Neuronal stem cell (in vitro differentiated cells): ENCODE measurements around the gene MDP1.

Experiments
- DNase-seq: peaks from one replicate; pipeline ENCODE4 v3.0.0-alpha.2; 2013; ENCODE audit warnings: low spot score
- H2AFZ ChIP-seq: one replicate; pipeline ENCODE4 v1.6.1; 2013; ENCODE audit warnings: mild to moderate bottlenecking, low read length, inconsistent platforms
- H2AK5ac ChIP-seq: 2 replicates; pipeline ENCODE4 v1.6.1; 2013; ENCODE audit warnings: low read depth, mild to moderate bottlenecking, inconsistent platforms, low read length, moderate library complexity, mixed read lengths
- H2BK120ac ChIP-seq: 2 replicates; pipeline ENCODE4 v1.6.1; 2013; ENCODE audit warnings: low read depth, mild to moderate bottlenecking, inconsistent platforms, low read length, moderate library complexity, mixed read lengths
- H2BK12ac ChIP-seq: one replicate; pipeline ENCODE4 v1.6.1; 2013; ENCODE audit warnings: low read length, inconsistent platforms
- H2BK15ac ChIP-seq: 2 replicates; pipeline ENCODE4 v1.6.1; 2013; ENCODE audit warnings: mild to moderate bottlenecking, low read length, inconsistent platforms, mixed read lengths
- H2BK5ac ChIP-seq: one replicate; pipeline ENCODE4 v1.6.1; 2013; ENCODE audit warnings: inconsistent platforms, mild to moderate bottlenecking, low read length, moderate library complexity
- H3K14ac ChIP-seq: one replicate; pipeline ENCODE4 v1.6.1; 2013; ENCODE audit warnings: low read length, inconsistent platforms
- H3K18ac ChIP-seq: 2 replicates; pipeline ENCODE4 v1.6.1; 2013; ENCODE audit warnings: low read length, inconsistent platforms
- H3K23ac ChIP-seq: 2 replicates; pipeline ENCODE4 v1.6.1; 2013; ENCODE audit warnings: low read depth, mild to moderate bottlenecking, mixed read lengths, low read length, inconsistent platforms; ENCODE audit not compliant: poor library complexity
- H3K27ac ChIP-seq: replicated peaks from 3 replicates; pipeline ENCODE4 v1.5.1; 2013; ENCODE audit warnings: low read length, inconsistent platforms
- H3K27me3 ChIP-seq, 3 experiments: 2 replicates each; pipeline ENCODE4 v1.6.1; 2013; ENCODE audit warnings: low read length in 3 of 3, mild to moderate bottlenecking in 2 of 3, inconsistent platforms in 1 of 3, low read depth in 1 of 3, mixed read lengths in 1 of 3, moderate library complexity in 1 of 3; ENCODE audit not compliant: control insufficient read depth in 3 of 3, insufficient read depth in 3 of 3
- H3K36me3 ChIP-seq, 2 donors: replicated peaks in 1 of 2; 2 replicates each; pipeline ENCODE4 v1.6.1; 2013; ENCODE audit warnings: low read length in 2 of 2; ENCODE audit not compliant: control insufficient read depth in 2 of 2, insufficient read depth in 2 of 2
- H3K4ac ChIP-seq: 2 replicates; pipeline ENCODE4 v1.6.1; 2013; ENCODE audit warnings: inconsistent platforms, mild to moderate bottlenecking, low read length, moderate library complexity
- H3K4me1 ChIP-seq, 2 donors: 1 replicate in 1 of 2; 2 replicates in 1 of 2; pipeline ENCODE4 v1.6.1; 2013; ENCODE audit warnings: low read length in 2 of 2, low read depth in 1 of 2; ENCODE audit not compliant: control insufficient read depth in 2 of 2, insufficient read depth in 1 of 2
- H3K4me2 ChIP-seq: one replicate; pipeline ENCODE4 v1.6.1; 2013; ENCODE audit warnings: mild to moderate bottlenecking, low read length, inconsistent platforms; ENCODE audit not compliant: insufficient read depth, poor library complexity, severe bottlenecking
- H3K4me3 ChIP-seq, 2 donors: 2 replicates each; pipeline ENCODE4 v1.5.1; 2013; ENCODE audit warnings: low read length in 2 of 2, mild to moderate bottlenecking in 2 of 2, inconsistent platforms in 1 of 2, moderate library complexity in 1 of 2
- H3K79me1 ChIP-seq: one replicate; pipeline ENCODE4 v1.6.1; 2013; ENCODE audit warnings: low read depth, mild to moderate bottlenecking, inconsistent platforms, low read length, moderate library complexity
- H3K9ac ChIP-seq: one replicate; pipeline ENCODE4 v1.6.1; 2013; ENCODE audit warnings: mild to moderate bottlenecking, low read depth, low read length, inconsistent platforms; ENCODE audit not compliant: poor library complexity
- H3K9me3 ChIP-seq, 2 donors: replicated peaks in 1 of 2; 2 replicates each; pipeline versions ENCODE3 to v1.6.1; 2013; ENCODE audit warnings: low read length in 2 of 2, mild to moderate bottlenecking in 2 of 2, inconsistent platforms in 1 of 2, low read depth in 1 of 2, mixed read lengths in 1 of 2, moderate library complexity in 1 of 2; ENCODE audit not compliant: control insufficient read depth in 2 of 2, insufficient read depth in 1 of 2
- H4K8ac ChIP-seq: one replicate; pipeline ENCODE4 v1.6.1; 2013; ENCODE audit warnings: low read depth, mild to moderate bottlenecking, inconsistent platforms, low read length, moderate library complexity
- H4K91ac ChIP-seq: one replicate; pipeline ENCODE4 v1.6.1; 2013; ENCODE audit warnings: low read length, low read depth, mild to moderate bottlenecking, inconsistent platforms; ENCODE audit not compliant: poor library complexity
- WGBS, 2 donors: extraction: QIAGEN DNeasy Blood & Tissue Kit; methylation state at CpG; one replicate each; pipeline ENCODE4 v1.1.7; 2013; ENCODE audit warnings: missing lambda C conversion rate in 2 of 2, mixed read lengths in 1 of 2; ENCODE audit not compliant: insufficient read length in 2 of 2, insufficient replicate concordance in 1 of 2; ENCODE audit errors: extremely low coverage in 2 of 2; 5-methylcytosine and 5-hydroxymethylcytosine counted together

The MDP1 gene

DNA sequence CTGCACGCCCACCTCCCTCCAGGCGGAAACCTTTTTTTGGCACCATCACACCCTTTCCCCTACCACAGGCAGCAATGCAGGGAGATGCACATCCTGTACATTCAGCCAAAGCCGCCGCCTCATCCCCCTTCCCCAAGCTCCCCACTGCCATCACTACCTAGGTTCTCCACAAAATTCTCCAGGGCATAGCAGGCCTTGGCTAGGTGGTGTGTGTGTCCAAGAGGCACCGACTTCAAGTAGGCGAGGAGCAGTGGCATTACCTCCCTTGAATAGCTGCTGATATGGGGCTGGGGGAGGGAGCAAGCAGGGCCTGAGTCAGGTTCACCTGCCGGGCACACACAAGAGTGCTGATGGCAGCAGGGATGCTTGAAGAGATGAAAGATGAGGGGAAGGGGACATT is 30.8 kb downstream of the MDP1 start:
- Histone ChIP-seq H3K27ac (no peak overlapping the region), H3K4ac (no peak overlapping the region), H3K4me3 (no peak overlapping the region), H2BK12ac (no peak overlapping the region), H3K23ac (no peak overlapping the region), H2AK5ac (no peak overlapping the region), H4K91ac (no peak overlapping the region), H2BK15ac (no peak overlapping the region), H3K9me3 (no peaks in the 10 kb centered on the region), H3K18ac (no peak overlapping the region), H2BK120ac (no peak overlapping the region), H3K79me1 (peaks cover 11% of the 10 kb centered on the region), H3K36me3 (peaks cover 63 to 80% of the 10 kb centered on the region in 2 donors), H2BK5ac (peak overlapping the region; percentile 20), H3K14ac (no peak overlapping the region), H3K9ac (peak overlapping the region; percentile 34), H3K27me3 (no peaks in the 10 kb centered on the region), H2AFZ (no peak overlapping the region), H4K8ac (no peak overlapping the region), H3K4me2 (no peak overlapping the region), H3K4me1 (peaks cover 4 to 7% of the 10 kb centered on the region in 2 donors)
- WGBS, 2 donors: no CpG with 5 or more reads among the region's 7 CpGs
- DNase-seq: no peak

DNA sequence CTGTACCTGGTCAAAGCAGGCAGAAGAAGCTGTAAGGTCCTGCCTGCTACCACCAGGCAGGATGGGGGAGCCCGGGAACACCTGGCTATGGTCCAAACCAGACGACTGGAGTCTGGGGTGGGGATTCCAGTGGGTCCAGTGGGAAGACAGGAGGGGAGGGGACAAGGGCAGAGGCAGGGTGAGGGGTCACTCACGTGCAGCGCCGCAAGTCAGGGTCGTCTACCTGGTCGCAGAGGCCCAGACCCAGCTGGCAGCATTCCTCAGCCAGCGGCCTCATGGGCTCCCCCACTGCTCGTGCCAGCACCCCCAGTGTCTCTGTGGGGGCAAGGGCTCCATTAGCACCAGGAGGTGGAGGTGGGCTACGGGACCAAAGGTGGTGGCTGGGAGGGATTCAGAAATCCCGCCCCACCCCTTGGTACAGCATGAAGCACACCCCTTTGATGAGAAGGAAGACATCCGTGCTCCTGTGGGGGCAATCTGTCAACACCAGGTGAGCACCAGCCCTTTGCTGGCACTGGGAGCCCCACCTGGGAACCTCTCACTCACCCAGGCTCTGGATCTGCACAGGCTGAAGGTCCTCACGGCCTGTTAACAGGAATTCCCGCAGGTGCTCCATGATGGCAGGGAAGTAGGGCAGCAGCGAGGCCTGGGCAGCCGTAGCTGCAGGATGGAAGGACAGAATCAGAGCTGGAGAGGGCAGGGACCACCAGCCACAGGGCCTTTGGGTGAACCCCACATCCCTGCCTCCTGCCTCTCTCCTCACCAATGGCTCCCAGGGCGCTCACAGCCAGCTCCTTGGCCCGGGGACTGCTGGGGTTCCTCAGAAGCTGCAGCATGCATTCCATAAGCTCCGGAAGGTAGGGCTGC is 31.5 kb downstream of the MDP1 start:
- H2AFZ ChIP-seq: no peak overlapping the region
- no peak overlapping the region for H3K4me3 ChIP-seq
- H2AK5ac ChIP-seq: no peak overlapping the region
- peaks cover 12% of the 10 kb centered on the region for H3K79me1 ChIP-seq
- no peak overlapping the region for H4K8ac ChIP-seq
- H2BK12ac ChIP-seq: no peak overlapping the region
- H3K27ac ChIP-seq: no peak overlapping the region
- H3K4me1 ChIP-seq: peaks cover 4 to 7% of the 10 kb centered on the region in 2 donors
- H2BK5ac ChIP-seq: peak overlapping the region; percentile 20
- no peak overlapping the region for H3K14ac ChIP-seq
- no peak overlapping the region for H2BK120ac ChIP-seq
- no peak overlapping the region for H3K4ac ChIP-seq
- WGBS, 2 donors: no CpG with 5 or more reads among the region's 19 CpGs
- H4K91ac ChIP-seq: no peak overlapping the region
- no peaks in the 10 kb centered on the region for H3K9me3 ChIP-seq
- H3K27me3 ChIP-seq: no peaks in the 10 kb centered on the region
- no peak overlapping the region for H3K18ac ChIP-seq
- H3K23ac ChIP-seq: no peak overlapping the region
- DNase-seq: no peak
- H3K9ac ChIP-seq: no peak overlapping the region
- no peak overlapping the region for H2BK15ac ChIP-seq
- peaks cover 70 to 82% of the 10 kb centered on the region in 2 donors for H3K36me3 ChIP-seq
- no peak overlapping the region for H3K4me2 ChIP-seq

DNA sequence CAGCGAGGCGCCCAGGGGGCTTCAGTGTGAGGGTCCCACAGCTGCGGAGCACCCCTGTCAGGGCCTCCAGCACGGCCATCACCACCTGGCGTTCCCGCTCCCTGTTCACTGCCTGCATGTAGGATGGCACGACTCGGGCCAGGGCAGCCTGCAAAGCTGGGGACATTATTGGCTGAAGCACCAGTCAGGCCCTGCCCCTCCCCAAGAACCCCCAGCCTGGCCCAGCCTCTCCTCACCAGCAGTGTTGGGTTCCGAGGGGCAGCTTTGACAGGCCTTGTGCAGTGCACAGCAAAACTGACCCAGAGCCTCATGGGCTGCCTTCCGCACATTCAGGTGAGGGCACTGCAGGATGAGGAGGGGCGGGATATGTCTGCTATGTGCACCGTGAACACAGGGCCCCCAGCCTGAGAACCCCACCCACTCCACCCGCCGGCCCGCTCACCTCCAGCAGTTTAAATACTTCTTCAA is 32.8 kb downstream of the MDP1 start:
- no CpG with 5 or more reads among the region's 15 CpGs for WGBS, 2 donors
- Histone ChIP-seq H2AK5ac (no peak overlapping the region), H3K9ac (no peak overlapping the region), H3K27ac (no peak overlapping the region), H3K4me2 (no peak overlapping the region), H3K4me1 (peaks cover 4 to 7% of the 10 kb centered on the region in 2 donors), H3K14ac (no peak overlapping the region), H2BK120ac (no peak overlapping the region), H3K9me3 (no peaks in the 10 kb centered on the region), H3K4me3 (no peak overlapping the region), H4K91ac (no peak overlapping the region), H3K36me3 (peaks cover 82 to 95% of the 10 kb centered on the region in 2 donors), H3K18ac (no peak overlapping the region), H2AFZ (no peak overlapping the region), H3K23ac (peak overlapping the region; percentile 20), H3K4ac (no peak overlapping the region), H3K27me3 (no peaks in the 10 kb centered on the region), H2BK5ac (no peak overlapping the region), H2BK12ac (no peak overlapping the region), H2BK15ac (no peak overlapping the region), H3K79me1 (peaks cover 12% of the 10 kb centered on the region), H4K8ac (no peak overlapping the region)
- no peak for DNase-seq

DNA sequence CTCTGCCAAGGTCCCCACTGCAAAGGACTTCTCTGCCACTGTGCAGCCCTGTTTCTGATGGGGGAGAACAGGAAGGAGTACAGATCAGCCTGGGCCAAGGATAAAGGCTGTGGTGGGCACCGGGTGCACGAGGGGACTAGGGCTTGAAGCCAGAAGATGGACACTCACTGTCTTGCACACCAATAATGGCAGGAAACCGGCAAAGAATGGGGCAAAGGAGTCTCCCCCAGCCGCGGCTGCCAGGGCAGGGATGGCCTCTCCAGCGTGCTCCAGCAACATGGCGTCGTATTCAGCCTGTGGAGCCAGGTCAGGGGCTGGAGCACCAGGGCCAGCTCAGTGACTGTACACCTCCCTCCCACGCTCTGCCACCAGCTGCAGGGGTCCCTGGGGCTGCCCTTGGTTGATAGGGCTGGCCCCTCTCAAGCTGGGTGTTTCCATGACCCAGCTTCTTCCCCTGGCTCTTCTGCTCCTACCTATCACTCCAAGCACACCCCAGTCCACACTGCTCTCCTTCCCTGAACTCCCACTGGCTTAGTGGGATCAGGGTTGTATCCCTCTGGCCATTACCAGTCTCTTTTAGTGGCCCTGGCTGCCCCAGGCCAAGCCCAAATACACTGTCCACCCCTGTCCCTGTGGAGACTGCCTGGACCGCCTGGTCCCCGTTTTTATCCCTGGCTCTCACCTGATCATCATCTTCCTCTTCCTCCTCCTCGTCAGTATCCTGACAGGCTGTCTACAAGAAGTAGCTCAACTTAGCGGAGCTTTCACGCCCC is 33.6 kb downstream of the MDP1 start:
- peaks cover 8% of the 10 kb centered on the region for H3K79me1 ChIP-seq
- peak overlapping the region; percentile 43 for H3K23ac ChIP-seq
- no peak overlapping the region for H2AFZ ChIP-seq
- WGBS, 2 donors: no CpG with 5 or more reads among the region's 14 CpGs
- DNase-seq: no peak
- peaks cover 86 to 99% of the 10 kb centered on the region in 2 donors for H3K36me3 ChIP-seq
- H2BK120ac ChIP-seq: no peak overlapping the region
- H3K4me1 ChIP-seq: no peaks in the 10 kb centered on the region
- H3K4me3 ChIP-seq: peak overlapping the region in 1 of 2 donors; percentile 2
- H2AK5ac ChIP-seq: no peak overlapping the region
- no peak overlapping the region for H3K18ac ChIP-seq
- H2BK15ac ChIP-seq: no peak overlapping the region
- H4K8ac ChIP-seq: no peak overlapping the region
- H3K27me3 ChIP-seq: no peaks in the 10 kb centered on the region
- no peak overlapping the region for H3K4me2 ChIP-seq
- no peak overlapping the region for H3K4ac ChIP-seq
- no peak overlapping the region for H3K27ac ChIP-seq
- H3K14ac ChIP-seq: no peak overlapping the region
- H3K9me3 ChIP-seq: no peaks in the 10 kb centered on the region
- H2BK12ac ChIP-seq: no peak overlapping the region
- peak overlapping the region; percentile 9 for H3K9ac ChIP-seq
- no peak overlapping the region for H4K91ac ChIP-seq
- no peak overlapping the region for H2BK5ac ChIP-seq
